NCI-H460 (cell line): Measurements from ENCODE around the gene EPB41L4A. TPM values are rescaled to one million over a fixed set of nuclear protein-coding genes. Genes with fewer than 3 reads are reported as not detected.

ENCODE experiments used
- DNase-seq: peaks from one replicate; pipeline ENCODE4 v3.0.0-alpha.2; 2016; ENCODE audit warnings: low read depth; ENCODE audit errors: extremely low read depth
- total RNA-seq: library from RNA; depleted of rRNA; stranded (reverse); fragments of >200 nt; shearing (Covaris generic); gene quantifications from 2 replicates; pipeline ENCODE4 v1.2.3, GENCODE V29; 2014

EPB41L4A gene
- total RNA-seq, 1 experiment from 2014 or later = 0.10 TPM

- no peak for DNase-seq
Measured at GRCh38 chr5:112165897-112166737, 253.0 kb downstream of the EPB41L4A start.

- no peak for DNase-seq
Measured at GRCh38 chr5:112165399-112165798, 253.7 kb downstream of the EPB41L4A start.

- no peak for DNase-seq
Measured at GRCh38 chr5:112163435-112163834, 255.6 kb downstream of the EPB41L4A start.

- DNase-seq = no peak
Measured at GRCh38 chr5:112161392-112161748, 257.7 kb downstream of the EPB41L4A start.

GRCh38 chr5:112160652-112161391 lies 258.3 kb downstream of the EPB41L4A start:
- DNase-seq = peak; percentile 89

- DNase-seq = no peak
Measured at GRCh38 chr5:112159435-112159834, 259.6 kb downstream of the EPB41L4A start.

GRCh38 chr5:112156211-112156610 lies 262.9 kb downstream of the EPB41L4A start:
- no peak for DNase-seq

- DNase-seq = no peak
Measured at GRCh38 chr5:112154940-112155686, 264.0 kb downstream of the EPB41L4A start.

- no peak for DNase-seq
Measured at GRCh38 chr5:112149727-112150126, 269.4 kb downstream of the EPB41L4A start.

GRCh38 chr5:112146323-112147226 lies 272.5 kb downstream of the EPB41L4A start:
- DNase-seq = peak; percentile 76

- DNase-seq = no peak
Measured at GRCh38 chr5:112143690-112144089, 275.4 kb downstream of the EPB41L4A start.

- DNase-seq = no peak
Measured at GRCh38 chr5:112142769-112143270, 276.3 kb downstream of the EPB41L4A start.

GRCh38 chr5:112141582-112141981 lies 277.5 kb downstream of the EPB41L4A start:
- no peak for DNase-seq

GRCh38 chr5:112138526-112138925 lies 280.6 kb downstream of the EPB41L4A start:
- no peak for DNase-seq

- DNase-seq = no peak
Measured at GRCh38 chr5:112136773-112137172, 282.3 kb downstream of the EPB41L4A start.

GRCh38 chr5:112127861-112128260 lies 291.2 kb downstream of the EPB41L4A start:
- no peak for DNase-seq

GRCh38 chr5:112126982-112127381 lies 292.1 kb downstream of the EPB41L4A start:
- DNase-seq = no peak

- no peak for DNase-seq
Measured at GRCh38 chr5:112125903-112126302, 293.2 kb downstream of the EPB41L4A start.

- no peak for DNase-seq
Measured at GRCh38 chr5:112124788-112125187, 294.3 kb downstream of the EPB41L4A start.

- no peak for DNase-seq
Measured at GRCh38 chr5:112123086-112123485, 296.0 kb downstream of the EPB41L4A start.
